RCC 7860 (cell line): ENCODE data around the gene NKX2-4.
"Not testable (repeated sequence)": the region's sequence is repeated elsewhere in the genome, so short reads cannot be mapped to it uniquely, and the experiment has no call there.

Experiments used
- DNase-seq: peaks from one replicate; pipeline ENCODE4 v3.0.0-alpha.2; 2015; ENCODE audit warnings: low spot score
- FAIRE-seq: peaks from 2 replicates; lab custom pipeline; 2012; peaks lifted over from hg19 to GRCh38; lab: Jason Lieb, UNC

Gene NKX2-4

GRCh38 chr20:21366273-21366672 lies 31.1 kb downstream of the NKX2-4 start:
- not testable (repeated sequence) for FAIRE-seq

GRCh38 chr20:21365771-21366170 lies 31.6 kb downstream of the NKX2-4 start:
- FAIRE-seq (peak; percentile 95), DNase-seq (no peak)

More at GRCh38 chr20:21366273-21366672, 31.1 kb downstream of the NKX2-4 start:
- DNase-seq, result not testable (repeated sequence)

- FAIRE-seq (no peak), DNase-seq (no peak)
These were observed 32.9 kb downstream of the NKX2-4 start for GRCh38 chr20:21364413-21364812.

- DNase-seq (no peak), FAIRE-seq (no peak)
These were observed 36.1 kb downstream of the NKX2-4 start for GRCh38 chr20:21361266-21361665.

- DNase-seq, result no peak
- FAIRE-seq, result no peak
These were observed 36.6 kb downstream of the NKX2-4 start for GRCh38 chr20:21360705-21361104.

GRCh38 chr20:21358737-21359136 lies 38.6 kb downstream of the NKX2-4 start:
- DNase-seq (no peak), FAIRE-seq (no peak)

- FAIRE-seq, result no peak
- DNase-seq, result no peak
These were observed 39.5 kb downstream of the NKX2-4 start for GRCh38 chr20:21357844-21358243.

- FAIRE-seq, result no peak
- DNase-seq, result no peak
These were observed 40.9 kb downstream of the NKX2-4 start for GRCh38 chr20:21356386-21356785.

GRCh38 chr20:21355981-21356380 lies 41.3 kb downstream of the NKX2-4 start:
- DNase-seq, result no peak

GRCh38 chr20:21353236-21353635 lies 44.1 kb downstream of the NKX2-4 start:
- DNase-seq (no peak), FAIRE-seq (no peak)

More at GRCh38 chr20:21355981-21356380, 41.3 kb downstream of the NKX2-4 start:
- no peak for FAIRE-seq

GRCh38 chr20:21352703-21353102 lies 44.6 kb downstream of the NKX2-4 start:
- no peak for DNase-seq
- FAIRE-seq, result no peak
